Mucosa of descending colon (tissue), 3 donors: ENCODE data around the gene LIG4. TPM values are rescaled to one million over a fixed set of nuclear protein-coding genes. Genes with fewer than 3 reads are reported as not detected.

Source experiments
- ATAC-seq: fragments of 200-7000 bp; cut with Tn5 transposase; one replicate; pipeline ENCODE4 v1.9.1; 2020; ENCODE audit warnings: mild to moderate bottlenecking, moderate library complexity
- DNase-seq, 3 donors: peaks; one replicate each; pipeline ENCODE4 v3.0.0-alpha.2; 2020
- H3K36me3 ChIP-seq: fragments of 200-600 bp; one replicate; pipeline ENCODE4 v1.8.0; 2021; ENCODE audit warnings: low read depth, mild to moderate bottlenecking
- H3K4me1 ChIP-seq: fragments of 200-600 bp; one replicate; pipeline ENCODE4 v1.8.0; 2021; ENCODE audit warnings: low read depth, mild to moderate bottlenecking
- H3K4me3 ChIP-seq: fragments of 200-600 bp; one replicate; pipeline ENCODE4 v1.8.0; 2021; ENCODE audit warnings: mild to moderate bottlenecking
- H3K9me3 ChIP-seq: fragments of 200-600 bp; one replicate; pipeline ENCODE4 v1.8.0; 2021; ENCODE audit warnings: mild to moderate bottlenecking
- intact Hi-C, 2 donors: fragments of 100-400 bp; cut with DNase I in 1 of 2; cut with micrococcal nuclease in 1 of 2; formaldehyde crosslinking; loops; one replicate each; pipeline versions ENCODE4 v1.11.0 to v1.11.1; 2022; cut with DNase I, micrococcal nuclease
- total RNA-seq, 3 donors: library from RNA; stranded (reverse); fragmentation: NEBNext Ultra II Directional in 2 of 3; extraction: Animal tissue kit (Norgen Biotek cat#: 25700) in 2 of 3; gene quantifications; one replicate each; pipeline versions ENCODE4 v1.2.1 to v1.2.4, GENCODE V29; 2021 to 2023
- TF ChIP-seq, protein P1 (sequence below): fragments of 200-600 bp; IDR thresholded peaks from one replicate; pipeline ENCODE4 v1.8.0; 2022; ENCODE audit warnings: antibody characterized with exemption, mild to moderate bottlenecking
- donor health status: DM: no; HTN: no; CAD: no; lungs with moderate emphysema.
- donor health status: DM: no; HTN: no; CAD: no.
- donor health status: DM: no; HTN: yes; CAD: no.

LIG4 gene
- total RNA-seq, 3 donors from 2014 or later: 10.4 to 11.7 (median 10.8) TPM

DNA sequence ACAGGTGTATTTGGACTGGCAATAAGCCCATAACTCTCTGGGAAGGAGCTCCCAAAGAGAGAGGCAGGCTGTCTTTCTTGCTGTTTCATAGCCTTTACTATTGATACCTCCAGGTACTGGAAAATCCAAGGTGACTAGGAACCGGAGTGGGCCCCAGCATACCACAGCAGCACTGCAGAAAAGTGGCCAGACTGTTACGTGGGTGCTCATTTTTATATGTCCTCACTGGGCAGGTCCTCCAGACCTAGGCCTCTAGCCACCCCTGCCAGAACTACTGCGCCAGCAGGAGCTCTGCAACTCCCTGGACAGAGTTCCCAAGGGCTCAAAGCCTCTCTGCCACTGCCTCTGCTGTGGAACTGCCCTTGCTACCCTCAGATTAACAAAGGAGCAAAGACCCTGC lies 46.4 kb downstream of the LIG4 start:
- intact Hi-C loops: no loop called here
- no peak for ATAC-seq
- TF ChIP-seq, protein P1, sequence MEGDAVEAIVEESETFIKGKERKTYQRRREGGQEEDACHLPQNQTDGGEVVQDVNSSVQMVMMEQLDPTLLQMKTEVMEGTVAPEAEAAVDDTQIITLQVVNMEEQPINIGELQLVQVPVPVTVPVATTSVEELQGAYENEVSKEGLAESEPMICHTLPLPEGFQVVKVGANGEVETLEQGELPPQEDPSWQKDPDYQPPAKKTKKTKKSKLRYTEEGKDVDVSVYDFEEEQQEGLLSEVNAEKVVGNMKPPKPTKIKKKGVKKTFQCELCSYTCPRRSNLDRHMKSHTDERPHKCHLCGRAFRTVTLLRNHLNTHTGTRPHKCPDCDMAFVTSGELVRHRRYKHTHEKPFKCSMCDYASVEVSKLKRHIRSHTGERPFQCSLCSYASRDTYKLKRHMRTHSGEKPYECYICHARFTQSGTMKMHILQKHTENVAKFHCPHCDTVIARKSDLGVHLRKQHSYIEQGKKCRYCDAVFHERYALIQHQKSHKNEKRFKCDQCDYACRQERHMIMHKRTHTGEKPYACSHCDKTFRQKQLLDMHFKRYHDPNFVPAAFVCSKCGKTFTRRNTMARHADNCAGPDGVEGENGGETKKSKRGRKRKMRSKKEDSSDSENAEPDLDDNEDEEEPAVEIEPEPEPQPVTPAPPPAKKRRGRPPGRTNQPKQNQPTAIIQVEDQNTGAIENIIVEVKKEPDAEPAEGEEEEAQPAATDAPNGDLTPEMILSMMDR: no peak

DNA sequence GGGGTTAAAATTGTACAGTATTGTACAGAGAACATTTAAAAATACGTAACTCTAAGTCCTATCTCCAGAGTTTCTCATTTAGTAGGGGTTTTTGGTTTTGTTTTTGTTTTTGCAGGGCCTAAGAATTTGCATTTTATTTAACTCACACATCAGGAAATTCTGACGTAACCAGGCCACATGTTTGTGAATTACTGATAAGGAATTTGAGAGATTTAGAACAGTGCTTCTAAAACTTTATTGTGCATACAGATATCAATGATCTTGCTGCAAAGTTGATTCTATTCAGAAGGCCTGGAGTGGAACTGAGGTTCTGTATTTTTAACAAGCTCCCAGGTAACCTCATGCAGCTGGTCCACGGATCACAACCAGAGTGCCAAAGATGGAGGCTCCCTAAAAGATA lies 49.3 kb downstream of the LIG4 start:
- H3K36me3 ChIP-seq: no peaks in the 10 kb centered on the region
- intact Hi-C loops: no loop called here
- DNase-seq (no peak), ATAC-seq (no peak)
- H3K9me3 ChIP-seq: no peaks in the 10 kb centered on the region
- TF ChIP-seq, protein P1: no peak
- H3K4me3 ChIP-seq: no peak overlapping the region
- no peaks in the 10 kb centered on the region for H3K4me1 ChIP-seq

More for the DNA sequence above, 46.4 kb downstream of the LIG4 start:
- Histone ChIP-seq H3K36me3 (no peaks in the 10 kb centered on the region), H3K9me3 (no peaks in the 10 kb centered on the region), H3K4me1 (no peaks in the 10 kb centered on the region), H3K4me3 (no peak overlapping the region)
- DNase-seq: no peak

DNA sequence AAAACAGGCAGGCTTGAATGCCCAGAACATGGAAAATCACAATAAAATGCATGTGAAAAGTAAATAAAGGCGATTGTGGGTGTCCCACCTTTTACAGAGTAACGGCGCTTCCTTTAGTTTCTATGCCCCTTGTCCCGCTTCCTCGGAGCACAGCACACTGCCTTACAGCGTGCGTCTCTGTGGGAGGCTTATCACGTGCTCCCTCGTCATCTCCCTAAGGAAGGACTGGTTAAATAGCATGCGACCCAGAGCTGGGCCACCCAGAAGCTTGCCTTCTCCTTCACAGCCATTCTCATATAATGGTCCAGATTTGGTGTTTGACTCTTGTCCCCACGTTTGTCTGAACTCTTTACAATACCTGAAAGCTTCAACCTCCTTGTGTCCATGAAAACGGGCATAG lies 56.6 kb downstream of the LIG4 start:
- no peak for ATAC-seq
- peaks cover 13% of the 10 kb centered on the region for H3K4me1 ChIP-seq
- TF ChIP-seq, protein P1: no peak
- no peak overlapping the region for H3K4me3 ChIP-seq
- no peak for DNase-seq
- no peaks in the 10 kb centered on the region for H3K9me3 ChIP-seq
- intact Hi-C loops: loop anchor here in 1 of 2 donors (10.0 kb wide), 1 partner anchor 944 kb away; no protein-coding TSS in a partner anchor
- H3K36me3 ChIP-seq: no peaks in the 10 kb centered on the region

Other genes starting within 250 kb of the LIG4 start
- gene ABHD13, start 2.9 kb upstream of the LIG4 start, total RNA-seq: 10 to 100 TPM in 1 of 3 donors, 1 to 10 TPM in 2; 8.4 to 10.3 (median 9.4) TPM
- 1 to 10 TPM; 2.0 to 5.6 (median 3.5) TPM for gene TNFSF13B, start 54.2 kb upstream of the LIG4 start, total RNA-seq